Transverse colon (tissue), 3 donors: ENCODE results near the gene MAML1.

Source experiments
- CTCF ChIP-seq, 5 experiments: fragments of 200-600 bp in 3 of 5; fragments of 450-650 bp in 2 of 5; sonication (generic) in 3 of 5; IDR thresholded peaks; 1 replicate in 2 of 5; 2 replicates in 3 of 5; pipeline ENCODE4 v1.5.1; 2016 to 2017; ENCODE audit warnings: antibody characterized with exemption in 5 of 5, inconsistent platforms in 3 of 5, mild to moderate bottlenecking in 2 of 5, moderate library complexity in 1 of 5
- EP300 ChIP-seq: sonication (generic); formaldehyde crosslinking; IDR thresholded peaks from one replicate; pipeline ENCODE4 v1.6.1; 2017; ENCODE audit warnings: antibody characterized with exemption, low read depth
- POLR2A ChIP-seq: fragments of 450-650 bp; IDR thresholded peaks from one replicate; pipeline ENCODE4 v1.6.1; 2016; ENCODE audit warnings: antibody characterized with exemption, mild to moderate bottlenecking, moderate library complexity

- TF ChIP-seq CTCF (IDR thresholded peaks at IDR 0.05): no peak
- TF ChIP-seq POLR2A: no peak
- no peak for TF ChIP-seq EP300
Observed at GRCh38 chr5:179768326-179769085, 35.9 kb downstream of the MAML1 start.
